H9 (cell line): Measurements from ENCODE around the gene USH2A. TPM values are rescaled to one million over a fixed set of nuclear protein-coding genes. Genes with fewer than 3 reads are reported as not detected.

Source experiments
- DNase-seq: peaks from one replicate; pipeline ENCODE4 v3.0.0-alpha.2; 2017
- H2AFZ ChIP-seq: one replicate; pipeline ENCODE4 v1.6.1; 2013; ENCODE audit warnings: mild to moderate bottlenecking, low read length, control low read depth, moderate library complexity
- H2AK5ac ChIP-seq: 2 replicates; pipeline ENCODE4 v1.6.1; 2013; ENCODE audit warnings: low read length, control low read depth, mixed read lengths; ENCODE audit not compliant: insufficient read length
- H2BK120ac ChIP-seq: one replicate; pipeline ENCODE4 v1.6.1; 2013; ENCODE audit warnings: low read depth, mild to moderate bottlenecking, low read length, control low read depth, inconsistent platforms; ENCODE audit not compliant: poor library complexity, severe bottlenecking
- H2BK12ac ChIP-seq: 2 replicates; pipeline ENCODE4 v1.6.1; 2013; ENCODE audit warnings: low read length, control low read depth, mixed read lengths, low read depth; ENCODE audit not compliant: insufficient read length
- H2BK15ac ChIP-seq: 2 replicates; pipeline ENCODE4 v1.6.1; 2013; ENCODE audit warnings: low read depth, low read length, control low read depth
- H2BK20ac ChIP-seq: one replicate; pipeline ENCODE4 v1.6.1; 2013; ENCODE audit warnings: low read depth, mild to moderate bottlenecking, low read length, control low read depth, inconsistent platforms; ENCODE audit not compliant: poor library complexity, severe bottlenecking
- H2BK5ac ChIP-seq: 2 replicates; pipeline ENCODE4 v1.6.1; 2013; ENCODE audit warnings: low read length, control low read depth, mixed read lengths; ENCODE audit not compliant: insufficient read length
- H3K14ac ChIP-seq: 2 replicates; pipeline ENCODE4 v1.6.1; 2013; ENCODE audit warnings: low read length, control low read depth; ENCODE audit not compliant: insufficient read depth
- H3K18ac ChIP-seq: 2 replicates; pipeline ENCODE4 v1.6.1; 2013; ENCODE audit warnings: low read depth, mild to moderate bottlenecking, mixed read lengths, low read length, control low read depth; ENCODE audit not compliant: insufficient read length
- H3K23ac ChIP-seq: 2 replicates; pipeline ENCODE4 v1.6.1; 2013; ENCODE audit warnings: low read length, control low read depth, mixed read lengths, low read depth; ENCODE audit not compliant: insufficient read length
- H3K23me2 ChIP-seq: 2 replicates; pipeline ENCODE4 v1.6.1; 2013; ENCODE audit warnings: low read depth, mild to moderate bottlenecking, mixed read lengths, low read length, control low read depth; ENCODE audit not compliant: insufficient read length, poor library complexity, severe bottlenecking
- H3K27ac ChIP-seq: 2 replicates; pipeline ENCODE4 v1.5.1; 2013; ENCODE audit warnings: low read length, control low read depth, mixed read lengths, low read depth; ENCODE audit not compliant: insufficient read length
- H3K27me3 ChIP-seq: 2 replicates; pipeline ENCODE4 v1.6.1; 2013; ENCODE audit warnings: low read length, control low read depth, inconsistent platforms; ENCODE audit not compliant: insufficient read depth
- H3K4ac ChIP-seq: 2 replicates; pipeline ENCODE4 v1.6.1; 2013; ENCODE audit warnings: low read depth, mild to moderate bottlenecking, control low read depth, inconsistent platforms, low read length, moderate library complexity
- H3K4me1 ChIP-seq: 2 replicates; pipeline ENCODE4 v1.6.1; 2013; ENCODE audit warnings: low read length, control low read depth, inconsistent platforms; ENCODE audit not compliant: insufficient read depth
- H3K4me2 ChIP-seq: 2 replicates; pipeline ENCODE4 v1.6.1; 2013; ENCODE audit warnings: low read length, control low read depth, mixed read lengths; ENCODE audit not compliant: insufficient read length, insufficient read depth
- H3K56ac ChIP-seq: 2 replicates; pipeline ENCODE4 v1.6.1; 2013; ENCODE audit warnings: low read depth, mild to moderate bottlenecking, mixed read lengths, low read length, control low read depth; ENCODE audit not compliant: insufficient read length
- H3K79me1 ChIP-seq: 2 replicates; pipeline ENCODE4 v1.6.1; 2013; ENCODE audit warnings: low read depth, mild to moderate bottlenecking, moderate library complexity, low read length, control low read depth, inconsistent platforms; ENCODE audit not compliant: insufficient read depth, poor library complexity, severe bottlenecking
- H3K79me2 ChIP-seq: 2 replicates; pipeline ENCODE4 v1.6.1; 2013; ENCODE audit warnings: low read length, control low read depth, inconsistent platforms; ENCODE audit not compliant: insufficient read depth
- H3K9ac ChIP-seq: 2 replicates; pipeline ENCODE4 v1.6.1; 2013; ENCODE audit warnings: low read length, control low read depth, mixed read lengths; ENCODE audit not compliant: insufficient read length; ENCODE audit errors: extremely low read depth
- H3K9me3 ChIP-seq: one replicate; pipeline ENCODE4 v1.6.1; 2013; ENCODE audit warnings: low read depth, low read length, inconsistent platforms; ENCODE audit not compliant: control insufficient read depth
- H3T11ph ChIP-seq: one replicate; pipeline ENCODE4 v1.6.1; 2013; ENCODE audit warnings: mild to moderate bottlenecking, low read length, control low read depth, inconsistent platforms
- H4K20me1 ChIP-seq: one replicate; pipeline ENCODE4 v1.6.1; 2013; ENCODE audit not compliant: control insufficient read depth, insufficient read length, insufficient read depth
- H4K5ac ChIP-seq: 2 replicates; pipeline ENCODE4 v1.6.1; 2013; ENCODE audit warnings: low read depth, mild to moderate bottlenecking, mixed read lengths, low read length, control low read depth; ENCODE audit not compliant: insufficient read length
- H4K8ac ChIP-seq: replicated peaks from 2 replicates; pipeline ENCODE4 v1.6.1; 2013; ENCODE audit warnings: low read length, control low read depth, mixed read lengths, low read depth; ENCODE audit not compliant: insufficient read length
- H4K91ac ChIP-seq: 2 replicates; pipeline ENCODE4 v1.6.1; 2013; ENCODE audit warnings: low read depth, mild to moderate bottlenecking, moderate library complexity, mixed read lengths, low read length, control low read depth; ENCODE audit not compliant: insufficient read length
- H3K27ac Mint-ChIP-seq, 3 experiments: 2 replicates in 2 of 3; 3 replicates in 1 of 3; pipeline ENCODE4 v1.8.0; 2020 to 2021; ENCODE audit warnings: mixed read lengths in 3 of 3, mild to moderate bottlenecking in 1 of 3, moderate library complexity in 1 of 3
- H3K27me3 Mint-ChIP-seq: 2 replicates; pipeline ENCODE4 v1.8.0; 2021; ENCODE audit warnings: low read depth, mild to moderate bottlenecking, moderate library complexity, mixed read lengths
- H3K36me3 Mint-ChIP-seq, 3 experiments: 2 replicates in 2 of 3; 3 replicates in 1 of 3; pipeline ENCODE4 v1.8.0; 2020 to 2021; ENCODE audit warnings: low read depth in 3 of 3, mixed read lengths in 3 of 3; ENCODE audit not compliant: insufficient read depth in 1 of 3
- H3K4me1 Mint-ChIP-seq, 2 experiments: 2 replicates each; pipeline ENCODE4 v1.8.0; 2020; ENCODE audit warnings: mixed read lengths in 2 of 2
- H3K4me3 Mint-ChIP-seq, 2 experiments: 2 replicates in 1 of 2; 3 replicates in 1 of 2; pipeline ENCODE4 v1.8.0; 2020 to 2021; ENCODE audit warnings: mild to moderate bottlenecking in 2 of 2, mixed read lengths in 2 of 2, moderate library complexity in 1 of 2
- H3K9me3 Mint-ChIP-seq, 2 experiments: 2 replicates in 1 of 2; 3 replicates in 1 of 2; pipeline ENCODE4 v1.8.0; 2020; ENCODE audit warnings: mild to moderate bottlenecking in 2 of 2, mixed read lengths in 2 of 2, moderate library complexity in 1 of 2
- CTCF ChIP-seq: fragments of 200-600 bp; sonication (generic); conservative IDR thresholded peaks from 3 replicates; pipeline ENCODE4 v1.8.0; 2021; ENCODE audit warnings: antibody characterized with exemption, mild to moderate bottlenecking
- total RNA-seq: library from RNA; stranded (reverse); gene quantifications from 2 replicates; pipeline ENCODE4 v1.2.1, GENCODE V29; 2021

Gene USH2A
- total RNA-seq, 1 experiment from 2014 or later = 0.11 TPM

- no peak overlapping the region for H3K4ac ChIP-seq
- H3K23ac ChIP-seq = no peak overlapping the region
- Mint-ChIP-seq H3K4me3 (no peak overlapping the region), H3K4me1 (no peaks in the 10 kb centered on the region), H3K9me3 (no peaks in the 10 kb centered on the region), H3K27me3 (no peaks in the 10 kb centered on the region), H3K27ac (no peak overlapping the region), H3K36me3 (no peaks in the 10 kb centered on the region)
- H3K9ac ChIP-seq = no peak overlapping the region
- no peaks in the 10 kb centered on the region for H3K27me3 ChIP-seq
- H4K5ac ChIP-seq = no peak overlapping the region
- H3K79me1 ChIP-seq = no peaks in the 10 kb centered on the region
- no peaks in the 10 kb centered on the region for H4K20me1 ChIP-seq
- no peak overlapping the region for H2AK5ac ChIP-seq
- no peak overlapping the region for H4K91ac ChIP-seq
- no peak overlapping the region for H3K27ac ChIP-seq
- H2BK20ac ChIP-seq = no peak overlapping the region
- H3K79me2 ChIP-seq = no peaks in the 10 kb centered on the region
- no peak for TF ChIP-seq CTCF
- H2AFZ ChIP-seq = no peak overlapping the region
- no peak for DNase-seq
- H2BK120ac ChIP-seq = no peak overlapping the region
- H3K56ac ChIP-seq = no peak overlapping the region
- no peak overlapping the region for H2BK15ac ChIP-seq
- H3T11ph ChIP-seq = no peak overlapping the region
- no peak overlapping the region for H4K8ac ChIP-seq
- no peak overlapping the region for H3K18ac ChIP-seq
- no peaks in the 10 kb centered on the region for H3K23me2 ChIP-seq
- H2BK5ac ChIP-seq = no peak overlapping the region
- H2BK12ac ChIP-seq = no peak overlapping the region
- no peaks in the 10 kb centered on the region for H3K9me3 ChIP-seq
- no peak overlapping the region for H3K14ac ChIP-seq
- no peaks in the 10 kb centered on the region for H3K4me1 ChIP-seq
- H3K4me2 ChIP-seq = no peak overlapping the region
Measured at GRCh38 chr1:215720126-215720525, 703.1 kb downstream of the USH2A start.
